GM23338 (cell line): Measurements from ENCODE around the gene ROBO1. TPM values are rescaled to one million over a fixed set of nuclear protein-coding genes. Genes with fewer than 3 reads are reported as not detected.

Experiments
- ATAC-seq: fragments of 200-7000 bp; cut with Tn5 transposase; 3 replicates; pipeline ENCODE4 v1.9.1; 2020
- DNase-seq: peaks from one replicate; pipeline ENCODE4 v3.0.0-alpha.2; 2015; ENCODE audit warnings: low spot score
- H2AFZ ChIP-seq: fragments of 200-600 bp; sonication (generic); 2 replicates; pipeline ENCODE4 v1.8.0; 2016; ENCODE audit warnings: antibody characterized with exemption, mild to moderate bottlenecking, moderate library complexity
- H3F3A ChIP-seq: fragments of 200-600 bp; sonication (generic); replicated peaks from 2 replicates; pipeline ENCODE4 v1.8.0; 2017; ENCODE audit warnings: antibody characterized with exemption, mixed run types, low read depth
- H3K27ac ChIP-seq: fragments of 200-600 bp; sonication (generic); 2 replicates; pipeline ENCODE4 v1.6.1; 2016; ENCODE audit warnings: low read depth
- H3K27me3 ChIP-seq: fragments of 200-600 bp; sonication (generic); 2 replicates; pipeline ENCODE4 v1.8.0; 2016; ENCODE audit warnings: mild to moderate bottlenecking, mixed run types, moderate library complexity; ENCODE audit not compliant: insufficient read depth
- H3K36me3 ChIP-seq: fragments of 200-600 bp; sonication (generic); 2 replicates; pipeline ENCODE4 v1.8.0; 2016; ENCODE audit warnings: mild to moderate bottlenecking; ENCODE audit not compliant: insufficient read depth
- H3K4me1 ChIP-seq: fragments of 200-600 bp; sonication (generic); 2 replicates; pipeline ENCODE4 v1.8.0; 2016; ENCODE audit warnings: mild to moderate bottlenecking, moderate library complexity; ENCODE audit not compliant: insufficient read depth
- H3K4me2 ChIP-seq: fragments of 200-600 bp; sonication (generic); 2 replicates; pipeline ENCODE4 v1.7.1; 2017; ENCODE audit warnings: mixed run types
- H3K4me3 ChIP-seq: fragments of 200-600 bp; sonication (generic); 2 replicates; pipeline ENCODE4 v1.6.1; 2016; ENCODE audit warnings: mixed run types
- H3K79me2 ChIP-seq: fragments of 200-600 bp; sonication (generic); replicated peaks from 2 replicates; pipeline ENCODE4 v1.8.0; 2017; ENCODE audit warnings: mild to moderate bottlenecking; ENCODE audit not compliant: insufficient read depth
- H3K9me2 ChIP-seq: fragments of 200-600 bp; sonication (generic); 2 replicates; pipeline ENCODE4 v1.8.0; 2017; ENCODE audit not compliant: insufficient read depth
- H4K20me1 ChIP-seq: fragments of 200-600 bp; sonication (generic); replicated peaks from 2 replicates; pipeline ENCODE4 v1.8.0; 2017; ENCODE audit warnings: mild to moderate bottlenecking; ENCODE audit not compliant: insufficient read depth
- H3K27ac Mint-ChIP-seq: 2 replicates; pipeline ENCODE4 v1.8.0; 2020; ENCODE audit warnings: inconsistent platforms, mild to moderate bottlenecking, moderate library complexity, mixed read lengths
- H3K27me3 Mint-ChIP-seq: 3 replicates; pipeline ENCODE4 v1.8.0; 2022; ENCODE audit warnings: low read depth, mild to moderate bottlenecking, moderate library complexity, mixed read lengths, inconsistent platforms; ENCODE audit not compliant: insufficient read depth, poor library complexity
- H3K36me3 Mint-ChIP-seq: 3 replicates; pipeline ENCODE4 v1.8.0; 2021; ENCODE audit warnings: low read depth, mild to moderate bottlenecking, inconsistent platforms, moderate library complexity, mixed read lengths
- H3K4me1 Mint-ChIP-seq: 3 replicates; pipeline ENCODE4 v1.8.0; 2020; ENCODE audit warnings: mild to moderate bottlenecking, inconsistent platforms, mixed read lengths
- H3K4me3 Mint-ChIP-seq: 3 replicates; pipeline ENCODE4 v1.8.0; 2021; ENCODE audit warnings: moderate library complexity, mild to moderate bottlenecking, inconsistent platforms, mixed read lengths
- H3K9me3 Mint-ChIP-seq: 3 replicates; pipeline ENCODE4 v1.8.0; 2020; ENCODE audit warnings: moderate library complexity, mild to moderate bottlenecking, inconsistent platforms, mixed read lengths
- CREB1 ChIP-seq: fragments of 250-450 bp; sonication (Bioruptor Pico); IDR thresholded peaks from 2 replicates; pipeline ENCODE4 v1.5.0; 2020; ENCODE audit warnings: low read depth, mild to moderate bottlenecking, moderate library complexity
- EZH2 ChIP-seq: fragments of 200-600 bp; sonication (generic); IDR thresholded peaks from one replicate; pipeline ENCODE4 v1.8.0; 2017; ENCODE audit warnings: antibody characterized with exemption, mild to moderate bottlenecking, low read depth; ENCODE audit not compliant: unreplicated experiment
- EZH2phosphoT487 ChIP-seq: fragments of 200-600 bp; sonication (generic); IDR thresholded peaks from one replicate; pipeline ENCODE4 v1.8.1; 2018; ENCODE audit warnings: antibody characterized with exemption; ENCODE audit not compliant: unreplicated experiment
- JUNB ChIP-seq: IDR thresholded peaks from one replicate; pipeline ENCODE4 v1.6.1; 2016; ENCODE audit warnings: antibody characterized with exemption; ENCODE audit not compliant: unreplicated experiment
- NANOG ChIP-seq: IDR thresholded peaks from 2 replicates; pipeline ENCODE4 v1.6.1; 2016; ENCODE audit warnings: antibody characterized with exemption, borderline replicate concordance
- POLR2AphosphoS5 ChIP-seq: IDR thresholded peaks from 2 replicates; pipeline ENCODE4 v1.6.1; 2016; ENCODE audit warnings: antibody characterized with exemption, low read depth
- STAT1 ChIP-seq: IDR thresholded peaks from one replicate; pipeline ENCODE4 v1.6.1; 2016; ENCODE audit warnings: antibody characterized with exemption; ENCODE audit not compliant: unreplicated experiment
- ZNF114 ChIP-seq: fragments of 250-450 bp; sonication (Bioruptor Pico); IDR thresholded peaks from 2 replicates; pipeline ENCODE4 v1.5.0; 2020; ENCODE audit warnings: mild to moderate bottlenecking, moderate library complexity
- ZNF331 ChIP-seq: fragments of 250-450 bp; sonication (Bioruptor Pico); IDR thresholded peaks from 2 replicates; pipeline ENCODE4 v1.5.0; 2020; ENCODE audit warnings: low read depth, mild to moderate bottlenecking, moderate library complexity
- polyA plus RNA-seq: library from polyadenylated mRNA; unstranded; fragments of >200 nt; fragmentation: Nextera tagmentation; extraction: Ambion mirVana; gene quantifications from 2 replicates; pipeline ENCODE4 v1.2.1, GENCODE V29; 2016
- total RNA-seq: library from RNA; depleted of rRNA; stranded (reverse); fragments of >200 nt; shearing (Covaris generic); gene quantifications from 2 replicates; pipeline ENCODE4 v1.2.3, GENCODE V29; 2014
- TF ChIP-seq, protein P1 (sequence below): fragments of 250-450 bp; sonication (Bioruptor Pico); IDR thresholded peaks from 2 replicates; pipeline ENCODE4 v1.5.0; 2020; ENCODE audit warnings: mild to moderate bottlenecking, moderate library complexity
- TF ChIP-seq, protein P2 (sequence below), 2 experiments: fragments of 200-600 bp in 1 of 2; sonication (generic) in 1 of 2; conservative IDR thresholded peaks; 2 replicates each; pipeline versions ENCODE4 v1.5.1 to v1.6.1; 2016 to 2017; ENCODE audit warnings: antibody characterized with exemption in 2 of 2, low read depth in 2 of 2, mild to moderate bottlenecking in 2 of 2, moderate library complexity in 1 of 2
- TF ChIP-seq, protein P3 (sequence below): IDR thresholded peaks from one replicate; pipeline ENCODE4 v1.6.1; 2018; ENCODE audit warnings: antibody characterized with exemption; ENCODE audit not compliant: unreplicated experiment
- TF ChIP-seq, protein P4 (sequence below): IDR thresholded peaks from 2 replicates; pipeline ENCODE4 v1.6.1; 2016; ENCODE audit warnings: antibody characterized with exemption

The ROBO1 gene
- total and polyA plus RNA-seq, 2 experiments from 2014 or later: 19.2 to 78.3 TPM

DNA sequence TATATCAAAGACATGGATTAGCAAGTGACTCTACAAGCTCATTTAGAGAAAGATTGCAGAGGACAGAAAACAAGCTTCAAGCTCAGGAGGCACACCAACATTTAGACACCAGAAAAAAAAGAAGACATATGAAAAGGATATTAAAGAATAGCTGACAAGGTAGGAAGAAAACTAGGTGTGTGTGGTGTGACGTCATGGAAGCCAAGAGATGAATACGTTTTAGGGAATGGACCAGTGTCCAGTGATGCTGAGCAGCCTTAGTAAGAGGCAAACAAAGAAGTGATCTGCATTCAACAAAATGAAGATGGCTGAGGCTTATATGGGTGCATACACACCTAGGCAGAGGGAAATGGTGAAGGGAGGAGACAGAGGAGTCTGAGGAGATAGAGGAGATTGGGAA, 377.4 kb downstream of the ROBO1 start:
- H2AFZ ChIP-seq: no peak overlapping the region
- Mint-ChIP-seq H3K4me3 (no peak overlapping the region), H3K27me3 (peaks cover 3% of the 10 kb centered on the region), H3K36me3 (no peaks in the 10 kb centered on the region), H3K4me1 (peaks cover 8% of the 10 kb centered on the region; the same call in 2 of the 3 replicates), H3K27ac (no peak overlapping the region), H3K9me3 (no peaks in the 10 kb centered on the region)
- DNase-seq: no peak
- no peaks in the 10 kb centered on the region for H3K79me2 ChIP-seq
- H3K4me2 ChIP-seq: no peak overlapping the region
- no peaks in the 10 kb centered on the region for H3K36me3 ChIP-seq
- no peaks in the 10 kb centered on the region for H3K9me2 ChIP-seq
- no peaks in the 10 kb centered on the region for H3F3A ChIP-seq
- no peak overlapping the region for H3K4me3 ChIP-seq
- TF ChIP-seq ZNF114: no peak
- TF ChIP-seq, protein P1, sequence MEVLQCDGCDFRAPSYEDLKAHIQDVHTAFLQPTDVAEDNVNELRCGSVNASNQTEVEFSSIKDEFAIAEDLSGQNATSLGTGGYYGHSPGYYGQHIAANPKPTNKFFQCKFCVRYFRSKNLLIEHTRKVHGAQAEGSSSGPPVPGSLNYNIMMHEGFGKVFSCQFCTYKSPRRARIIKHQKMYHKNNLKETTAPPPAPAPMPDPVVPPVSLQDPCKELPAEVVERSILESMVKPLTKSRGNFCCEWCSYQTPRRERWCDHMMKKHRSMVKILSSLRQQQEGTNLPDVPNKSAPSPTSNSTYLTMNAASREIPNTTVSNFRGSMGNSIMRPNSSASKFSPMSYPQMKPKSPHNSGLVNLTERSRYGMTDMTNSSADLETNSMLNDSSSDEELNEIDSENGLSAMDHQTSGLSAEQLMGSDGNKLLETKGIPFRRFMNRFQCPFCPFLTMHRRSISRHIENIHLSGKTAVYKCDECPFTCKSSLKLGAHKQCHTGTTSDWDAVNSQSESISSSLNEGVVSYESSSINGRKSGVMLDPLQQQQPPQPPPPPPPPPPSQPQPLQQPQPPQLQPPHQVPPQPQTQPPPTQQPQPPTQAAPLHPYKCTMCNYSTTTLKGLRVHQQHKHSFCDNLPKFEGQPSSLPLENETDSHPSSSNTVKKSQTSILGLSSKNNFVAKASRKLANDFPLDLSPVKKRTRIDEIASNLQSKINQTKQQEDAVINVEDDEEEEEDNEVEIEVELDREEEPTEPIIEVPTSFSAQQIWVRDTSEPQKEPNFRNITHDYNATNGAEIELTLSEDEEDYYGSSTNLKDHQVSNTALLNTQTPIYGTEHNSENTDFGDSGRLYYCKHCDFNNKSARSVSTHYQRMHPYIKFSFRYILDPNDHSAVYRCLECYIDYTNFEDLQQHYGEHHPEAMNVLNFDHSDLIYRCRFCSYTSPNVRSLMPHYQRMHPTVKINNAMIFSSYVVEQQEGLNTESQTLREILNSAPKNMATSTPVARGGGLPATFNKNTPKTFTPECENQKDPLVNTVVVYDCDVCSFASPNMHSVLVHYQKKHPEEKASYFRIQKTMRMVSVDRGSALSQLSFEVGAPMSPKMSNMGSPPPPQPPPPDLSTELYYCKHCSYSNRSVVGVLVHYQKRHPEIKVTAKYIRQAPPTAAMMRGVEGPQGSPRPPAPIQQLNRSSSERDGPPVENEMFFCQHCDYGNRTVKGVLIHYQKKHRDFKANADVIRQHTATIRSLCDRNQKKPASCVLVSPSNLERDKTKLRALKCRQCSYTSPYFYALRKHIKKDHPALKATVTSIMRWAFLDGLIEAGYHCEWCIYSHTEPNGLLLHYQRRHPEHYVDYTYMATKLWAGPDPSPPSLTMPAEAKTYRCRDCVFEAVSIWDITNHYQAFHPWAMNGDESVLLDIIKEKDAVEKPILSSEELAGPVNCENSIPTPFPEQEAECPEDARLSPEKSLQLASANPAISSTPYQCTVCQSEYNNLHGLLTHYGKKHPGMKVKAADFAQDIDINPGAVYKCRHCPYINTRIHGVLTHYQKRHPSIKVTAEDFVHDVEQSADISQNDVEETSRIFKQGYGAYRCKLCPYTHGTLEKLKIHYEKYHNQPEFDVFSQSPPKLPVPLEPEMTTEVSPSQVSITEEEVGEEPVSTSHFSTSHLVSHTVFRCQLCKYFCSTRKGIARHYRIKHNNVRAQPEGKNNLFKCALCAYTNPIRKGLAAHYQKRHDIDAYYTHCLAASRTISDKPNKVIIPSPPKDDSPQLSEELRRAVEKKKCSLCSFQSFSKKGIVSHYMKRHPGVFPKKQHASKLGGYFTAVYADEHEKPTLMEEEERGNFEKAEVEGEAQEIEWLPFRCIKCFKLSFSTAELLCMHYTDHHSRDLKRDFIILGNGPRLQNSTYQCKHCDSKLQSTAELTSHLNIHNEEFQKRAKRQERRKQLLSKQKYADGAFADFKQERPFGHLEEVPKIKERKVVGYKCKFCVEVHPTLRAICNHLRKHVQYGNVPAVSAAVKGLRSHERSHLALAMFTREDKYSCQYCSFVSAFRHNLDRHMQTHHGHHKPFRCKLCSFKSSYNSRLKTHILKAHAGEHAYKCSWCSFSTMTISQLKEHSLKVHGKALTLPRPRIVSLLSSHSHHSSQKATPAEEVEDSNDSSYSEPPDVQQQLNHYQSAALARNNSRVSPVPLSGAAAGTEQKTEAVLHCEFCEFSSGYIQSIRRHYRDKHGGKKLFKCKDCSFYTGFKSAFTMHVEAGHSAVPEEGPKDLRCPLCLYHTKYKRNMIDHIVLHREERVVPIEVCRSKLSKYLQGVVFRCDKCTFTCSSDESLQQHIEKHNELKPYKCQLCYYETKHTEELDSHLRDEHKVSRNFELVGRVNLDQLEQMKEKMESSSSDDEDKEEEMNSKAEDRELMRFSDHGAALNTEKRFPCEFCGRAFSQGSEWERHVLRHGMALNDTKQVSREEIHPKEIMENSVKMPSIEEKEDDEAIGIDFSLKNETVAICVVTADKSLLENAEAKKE (CRISPR knock-in tag): no peak
- TF ChIP-seq JUNB: no peak
- no peak for TF ChIP-seq NANOG
- TF ChIP-seq ZNF331 (CRISPR knock-in tag): no peak
- no peak for TF ChIP-seq STAT1
- TF ChIP-seq, protein P2, sequence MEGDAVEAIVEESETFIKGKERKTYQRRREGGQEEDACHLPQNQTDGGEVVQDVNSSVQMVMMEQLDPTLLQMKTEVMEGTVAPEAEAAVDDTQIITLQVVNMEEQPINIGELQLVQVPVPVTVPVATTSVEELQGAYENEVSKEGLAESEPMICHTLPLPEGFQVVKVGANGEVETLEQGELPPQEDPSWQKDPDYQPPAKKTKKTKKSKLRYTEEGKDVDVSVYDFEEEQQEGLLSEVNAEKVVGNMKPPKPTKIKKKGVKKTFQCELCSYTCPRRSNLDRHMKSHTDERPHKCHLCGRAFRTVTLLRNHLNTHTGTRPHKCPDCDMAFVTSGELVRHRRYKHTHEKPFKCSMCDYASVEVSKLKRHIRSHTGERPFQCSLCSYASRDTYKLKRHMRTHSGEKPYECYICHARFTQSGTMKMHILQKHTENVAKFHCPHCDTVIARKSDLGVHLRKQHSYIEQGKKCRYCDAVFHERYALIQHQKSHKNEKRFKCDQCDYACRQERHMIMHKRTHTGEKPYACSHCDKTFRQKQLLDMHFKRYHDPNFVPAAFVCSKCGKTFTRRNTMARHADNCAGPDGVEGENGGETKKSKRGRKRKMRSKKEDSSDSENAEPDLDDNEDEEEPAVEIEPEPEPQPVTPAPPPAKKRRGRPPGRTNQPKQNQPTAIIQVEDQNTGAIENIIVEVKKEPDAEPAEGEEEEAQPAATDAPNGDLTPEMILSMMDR (conservative IDR thresholded peaks at IDR 0.05; ENCODE audit: low read depth in 2 of 2): no peak
- no peak for TF ChIP-seq CREB1
- no peak for TF ChIP-seq EZH2phosphoT487
- no peak for TF ChIP-seq EZH2
- TF ChIP-seq, protein P3, sequence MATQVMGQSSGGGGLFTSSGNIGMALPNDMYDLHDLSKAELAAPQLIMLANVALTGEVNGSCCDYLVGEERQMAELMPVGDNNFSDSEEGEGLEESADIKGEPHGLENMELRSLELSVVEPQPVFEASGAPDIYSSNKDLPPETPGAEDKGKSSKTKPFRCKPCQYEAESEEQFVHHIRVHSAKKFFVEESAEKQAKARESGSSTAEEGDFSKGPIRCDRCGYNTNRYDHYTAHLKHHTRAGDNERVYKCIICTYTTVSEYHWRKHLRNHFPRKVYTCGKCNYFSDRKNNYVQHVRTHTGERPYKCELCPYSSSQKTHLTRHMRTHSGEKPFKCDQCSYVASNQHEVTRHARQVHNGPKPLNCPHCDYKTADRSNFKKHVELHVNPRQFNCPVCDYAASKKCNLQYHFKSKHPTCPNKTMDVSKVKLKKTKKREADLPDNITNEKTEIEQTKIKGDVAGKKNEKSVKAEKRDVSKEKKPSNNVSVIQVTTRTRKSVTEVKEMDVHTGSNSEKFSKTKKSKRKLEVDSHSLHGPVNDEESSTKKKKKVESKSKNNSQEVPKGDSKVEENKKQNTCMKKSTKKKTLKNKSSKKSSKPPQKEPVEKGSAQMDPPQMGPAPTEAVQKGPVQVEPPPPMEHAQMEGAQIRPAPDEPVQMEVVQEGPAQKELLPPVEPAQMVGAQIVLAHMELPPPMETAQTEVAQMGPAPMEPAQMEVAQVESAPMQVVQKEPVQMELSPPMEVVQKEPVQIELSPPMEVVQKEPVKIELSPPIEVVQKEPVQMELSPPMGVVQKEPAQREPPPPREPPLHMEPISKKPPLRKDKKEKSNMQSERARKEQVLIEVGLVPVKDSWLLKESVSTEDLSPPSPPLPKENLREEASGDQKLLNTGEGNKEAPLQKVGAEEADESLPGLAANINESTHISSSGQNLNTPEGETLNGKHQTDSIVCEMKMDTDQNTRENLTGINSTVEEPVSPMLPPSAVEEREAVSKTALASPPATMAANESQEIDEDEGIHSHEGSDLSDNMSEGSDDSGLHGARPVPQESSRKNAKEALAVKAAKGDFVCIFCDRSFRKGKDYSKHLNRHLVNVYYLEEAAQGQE: no peak
- no peak for TF ChIP-seq POLR2AphosphoS5
- TF ChIP-seq, protein P4, sequence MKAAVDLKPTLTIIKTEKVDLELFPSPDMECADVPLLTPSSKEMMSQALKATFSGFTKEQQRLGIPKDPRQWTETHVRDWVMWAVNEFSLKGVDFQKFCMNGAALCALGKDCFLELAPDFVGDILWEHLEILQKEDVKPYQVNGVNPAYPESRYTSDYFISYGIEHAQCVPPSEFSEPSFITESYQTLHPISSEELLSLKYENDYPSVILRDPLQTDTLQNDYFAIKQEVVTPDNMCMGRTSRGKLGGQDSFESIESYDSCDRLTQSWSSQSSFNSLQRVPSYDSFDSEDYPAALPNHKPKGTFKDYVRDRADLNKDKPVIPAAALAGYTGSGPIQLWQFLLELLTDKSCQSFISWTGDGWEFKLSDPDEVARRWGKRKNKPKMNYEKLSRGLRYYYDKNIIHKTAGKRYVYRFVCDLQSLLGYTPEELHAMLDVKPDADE: no peak
- H4K20me1 ChIP-seq: no peaks in the 10 kb centered on the region
- H3K4me1 ChIP-seq: no peaks in the 10 kb centered on the region
- H3K27me3 ChIP-seq: no peaks in the 10 kb centered on the region
- no peak for ATAC-seq
- no peak overlapping the region for H3K27ac ChIP-seq
